GM12878 (cell line): Measurements from ENCODE around the gene STOML2. TPM values are rescaled to one million over a fixed set of nuclear protein-coding genes. Genes with fewer than 3 reads are reported as not detected.
A peak's percentile ranks its signal among the peaks of the same experiment; 100 is the strongest.

Experiments
- ASH2L ChIP-seq: fragments of 300-600, 200-600 bp; sonication (generic); IDR thresholded peaks from 2 replicates; pipeline ENCODE4 v1.6.1; 2017; ENCODE audit warnings: low read depth, mild to moderate bottlenecking, borderline replicate concordance
- BHLHE40 ChIP-seq, 2 experiments: fragments of 450-650 bp in 1 of 2; IDR thresholded peaks; 2 replicates each; pipeline ENCODE4 v1.6.1; 2011 to 2017; ENCODE audit warnings: low read depth in 2 of 2, borderline replicate concordance in 1 of 2, improper control_type of control experiment in 1 of 2, low read length in 1 of 2, mild to moderate bottlenecking in 1 of 2
- CBFB ChIP-seq: IDR thresholded peaks from 2 replicates; pipeline ENCODE4 v1.6.1; 2016; ENCODE audit warnings: antibody characterized with exemption, low read depth
- EED ChIP-seq: sonication (generic); IDR thresholded peaks from 2 replicates; pipeline ENCODE4 v1.6.1; 2016; ENCODE audit warnings: antibody characterized with exemption, low read depth
- HDAC2 ChIP-seq: fragments of 200-600 bp; sonication (generic); IDR thresholded peaks from 2 replicates; pipeline ENCODE4 v1.6.1; 2017
- IKZF2 ChIP-seq, 2 experiments: fragments of 450-650 bp; IDR thresholded peaks; 2 replicates each; pipeline ENCODE4 v1.6.1; 2017; ENCODE audit warnings: mild to moderate bottlenecking in 2 of 2, moderate library complexity in 2 of 2
- SIN3A ChIP-seq: IDR thresholded peaks from 2 replicates; pipeline ENCODE4 v1.6.1; 2012; ENCODE audit warnings: low read depth, low read length, improper control_type of control experiment
- ZNF274 ChIP-seq: IDR thresholded peaks from one replicate; pipeline ENCODE4 v1.8.0; 2011; ENCODE audit not compliant: insufficient read length, insufficient read depth
- polyA plus RNA-seq, 11 experiments: library from polyadenylated mRNA; depleted of rRNA in 4 of 11; unstranded in 6 of 11; stranded (reverse) in 5 of 11; fragments of >200 nt; fragmentation: Nextera tagmentation in 4 of 11; fragmentation: Illumina TruSeq in 1 of 11; extraction: Ambion mirVana in 4 of 11; extraction: Trizol in 1 of 11; gene quantifications; 1 replicate in 1 of 11; 2 replicates in 10 of 11; pipeline versions ENCODE4 v1.2.1 to v1.2.3, GENCODE V29; 2011 to 2016; ENCODE audit warnings: inconsistent platforms in 2 of 11, missing spikeins in 2 of 11, low read depth in 1 of 11
- total RNA-seq, 4 experiments: library from RNA; depleted of rRNA in 3 of 4; stranded (reverse); fragments of >200 nt in 3 of 4; fragmentation: Illumina TruSeq in 1 of 4; extraction: Trizol in 1 of 4; gene quantifications; 2 replicates each; pipeline versions ENCODE4 v1.2.1 to v1.2.3, GENCODE V29; 2013 to 2021
- TF ChIP-seq, protein P1 (sequence below): fragments of 450-650 bp; IDR thresholded peaks from 2 replicates; pipeline ENCODE4 v1.6.1; 2017; ENCODE audit warnings: mild to moderate bottlenecking
- TF ChIP-seq, protein P2 (sequence below): fragments of 450-650 bp; IDR thresholded peaks from 2 replicates; pipeline ENCODE4 v1.6.1; 2018; ENCODE audit warnings: borderline replicate concordance, mild to moderate bottlenecking; ENCODE audit not compliant: partially characterized antibody
- TF ChIP-seq, protein P3 (sequence below): fragments of 450-650 bp; IDR thresholded peaks from 2 replicates; pipeline ENCODE4 v1.6.1; 2017; ENCODE audit warnings: mild to moderate bottlenecking, low read depth, inconsistent platforms; ENCODE audit not compliant: poor library complexity, severe bottlenecking

The STOML2 gene
- total and polyA plus RNA-seq, 10 of the 15 experiments (the other 5 are each of a cell fraction or from before 2014, with no cell fraction given): 112 to 284 (median 207) TPM

DNA sequence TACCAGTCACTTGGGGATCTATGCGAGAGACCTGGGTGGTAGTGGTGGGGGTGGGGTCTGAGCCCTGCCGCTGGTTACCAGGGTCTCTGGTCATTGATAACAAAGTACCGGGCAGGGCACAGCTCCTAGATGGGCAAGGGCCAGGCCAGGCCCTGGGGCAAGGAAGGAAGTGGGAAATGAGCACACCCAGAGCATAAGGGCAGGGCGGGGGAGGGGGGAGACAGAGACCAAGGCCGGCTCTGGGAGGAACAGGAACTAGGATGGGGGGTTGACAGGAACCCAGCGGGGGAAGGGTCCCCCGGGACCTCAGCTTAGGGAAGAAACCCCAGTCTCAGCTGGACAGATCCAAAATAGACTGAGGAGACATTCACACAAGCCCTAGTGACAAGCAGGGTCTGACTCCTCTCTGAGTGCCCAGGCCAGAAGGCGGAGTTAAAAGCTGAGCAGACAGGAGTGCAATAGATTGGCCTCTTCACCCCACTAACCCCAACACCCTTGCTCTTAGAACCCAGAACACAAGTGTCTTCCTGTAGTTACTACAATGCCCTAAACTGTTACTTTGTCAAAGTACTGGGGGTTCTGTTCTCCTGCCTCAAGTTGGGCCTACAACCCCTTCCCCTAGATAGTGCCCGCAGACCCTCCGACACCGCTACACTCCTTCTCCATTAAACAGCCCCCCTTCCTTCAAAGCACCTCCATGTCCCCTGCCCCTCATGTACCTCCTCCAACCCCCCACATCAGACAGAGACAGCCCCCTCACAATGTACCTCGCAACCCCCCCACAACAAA is 12.1 kb upstream of the STOML2 start (continued):
- TF ChIP-seq, protein P1, sequence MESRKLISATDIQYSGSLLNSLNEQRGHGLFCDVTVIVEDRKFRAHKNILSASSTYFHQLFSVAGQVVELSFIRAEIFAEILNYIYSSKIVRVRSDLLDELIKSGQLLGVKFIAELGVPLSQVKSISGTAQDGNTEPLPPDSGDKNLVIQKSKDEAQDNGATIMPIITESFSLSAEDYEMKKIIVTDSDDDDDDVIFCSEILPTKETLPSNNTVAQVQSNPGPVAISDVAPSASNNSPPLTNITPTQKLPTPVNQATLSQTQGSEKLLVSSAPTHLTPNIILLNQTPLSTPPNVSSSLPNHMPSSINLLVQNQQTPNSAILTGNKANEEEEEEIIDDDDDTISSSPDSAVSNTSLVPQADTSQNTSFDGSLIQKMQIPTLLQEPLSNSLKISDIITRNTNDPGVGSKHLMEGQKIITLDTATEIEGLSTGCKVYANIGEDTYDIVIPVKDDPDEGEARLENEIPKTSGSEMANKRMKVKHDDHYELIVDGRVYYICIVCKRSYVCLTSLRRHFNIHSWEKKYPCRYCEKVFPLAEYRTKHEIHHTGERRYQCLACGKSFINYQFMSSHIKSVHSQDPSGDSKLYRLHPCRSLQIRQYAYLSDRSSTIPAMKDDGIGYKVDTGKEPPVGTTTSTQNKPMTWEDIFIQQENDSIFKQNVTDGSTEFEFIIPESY: no peak
- no peak for TF ChIP-seq BHLHE40 (IDR thresholded peaks at IDR 0.05; ENCODE audit: borderline replicate concordance in 1 of 2, low read depth in 2 of 2, low read length in 1 of 2)
- TF ChIP-seq CBFB: no peak
- TF ChIP-seq, protein P2, sequence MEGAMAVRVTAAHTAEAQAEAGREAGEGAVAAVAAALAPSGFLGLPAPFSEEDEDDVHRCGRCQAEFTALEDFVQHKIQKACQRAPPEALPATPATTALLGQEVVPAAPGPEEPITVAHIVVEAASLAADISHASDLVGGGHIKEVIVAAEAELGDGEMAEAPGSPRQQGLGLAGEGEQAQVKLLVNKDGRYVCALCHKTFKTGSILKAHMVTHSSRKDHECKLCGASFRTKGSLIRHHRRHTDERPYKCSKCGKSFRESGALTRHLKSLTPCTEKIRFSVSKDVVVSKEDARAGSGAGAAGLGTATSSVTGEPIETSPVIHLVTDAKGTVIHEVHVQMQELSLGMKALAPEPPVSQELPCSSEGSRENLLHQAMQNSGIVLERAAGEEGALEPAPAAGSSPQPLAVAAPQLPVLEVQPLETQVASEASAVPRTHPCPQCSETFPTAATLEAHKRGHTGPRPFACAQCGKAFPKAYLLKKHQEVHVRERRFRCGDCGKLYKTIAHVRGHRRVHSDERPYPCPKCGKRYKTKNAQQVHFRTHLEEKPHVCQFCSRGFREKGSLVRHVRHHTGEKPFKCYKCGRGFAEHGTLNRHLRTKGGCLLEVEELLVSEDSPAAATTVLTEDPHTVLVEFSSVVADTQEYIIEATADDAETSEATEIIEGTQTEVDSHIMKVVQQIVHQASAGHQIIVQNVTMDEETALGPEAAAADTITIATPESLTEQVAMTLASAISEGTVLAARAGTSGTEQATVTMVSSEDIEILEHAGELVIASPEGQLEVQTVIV: no peak
- no peak for TF ChIP-seq ASH2L
- no peak for TF ChIP-seq HDAC2
- no peak; the same call in 1 of the 2 replicates for TF ChIP-seq SIN3A
- TF ChIP-seq EED: no peak
- no peak for TF ChIP-seq ZNF274
- peak in 1 of 2 experiments; percentile 46; a peak in 1 of 4 replicates for TF ChIP-seq IKZF2 (IDR thresholded peaks at IDR 0.05)
- TF ChIP-seq, protein P3, sequence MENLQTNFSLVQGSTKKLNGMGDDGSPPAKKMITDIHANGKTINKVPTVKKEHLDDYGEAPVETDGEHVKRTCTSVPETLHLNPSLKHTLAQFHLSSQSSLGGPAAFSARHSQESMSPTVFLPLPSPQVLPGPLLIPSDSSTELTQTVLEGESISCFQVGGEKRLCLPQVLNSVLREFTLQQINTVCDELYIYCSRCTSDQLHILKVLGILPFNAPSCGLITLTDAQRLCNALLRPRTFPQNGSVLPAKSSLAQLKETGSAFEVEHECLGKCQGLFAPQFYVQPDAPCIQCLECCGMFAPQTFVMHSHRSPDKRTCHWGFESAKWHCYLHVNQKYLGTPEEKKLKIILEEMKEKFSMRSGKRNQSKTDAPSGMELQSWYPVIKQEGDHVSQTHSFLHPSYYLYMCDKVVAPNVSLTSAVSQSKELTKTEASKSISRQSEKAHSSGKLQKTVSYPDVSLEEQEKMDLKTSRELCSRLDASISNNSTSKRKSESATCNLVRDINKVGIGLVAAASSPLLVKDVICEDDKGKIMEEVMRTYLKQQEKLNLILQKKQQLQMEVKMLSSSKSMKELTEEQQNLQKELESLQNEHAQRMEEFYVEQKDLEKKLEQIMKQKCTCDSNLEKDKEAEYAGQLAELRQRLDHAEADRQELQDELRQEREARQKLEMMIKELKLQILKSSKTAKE: no peak
- TF ChIP-seq, all 136 proteins: peak for 6
